ENCODE data around the gene CCL26.

CCL26 gene, protein sequence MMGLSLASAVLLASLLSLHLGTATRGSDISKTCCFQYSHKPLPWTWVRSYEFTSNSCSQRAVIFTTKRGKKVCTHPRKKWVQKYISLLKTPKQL

DNA sequence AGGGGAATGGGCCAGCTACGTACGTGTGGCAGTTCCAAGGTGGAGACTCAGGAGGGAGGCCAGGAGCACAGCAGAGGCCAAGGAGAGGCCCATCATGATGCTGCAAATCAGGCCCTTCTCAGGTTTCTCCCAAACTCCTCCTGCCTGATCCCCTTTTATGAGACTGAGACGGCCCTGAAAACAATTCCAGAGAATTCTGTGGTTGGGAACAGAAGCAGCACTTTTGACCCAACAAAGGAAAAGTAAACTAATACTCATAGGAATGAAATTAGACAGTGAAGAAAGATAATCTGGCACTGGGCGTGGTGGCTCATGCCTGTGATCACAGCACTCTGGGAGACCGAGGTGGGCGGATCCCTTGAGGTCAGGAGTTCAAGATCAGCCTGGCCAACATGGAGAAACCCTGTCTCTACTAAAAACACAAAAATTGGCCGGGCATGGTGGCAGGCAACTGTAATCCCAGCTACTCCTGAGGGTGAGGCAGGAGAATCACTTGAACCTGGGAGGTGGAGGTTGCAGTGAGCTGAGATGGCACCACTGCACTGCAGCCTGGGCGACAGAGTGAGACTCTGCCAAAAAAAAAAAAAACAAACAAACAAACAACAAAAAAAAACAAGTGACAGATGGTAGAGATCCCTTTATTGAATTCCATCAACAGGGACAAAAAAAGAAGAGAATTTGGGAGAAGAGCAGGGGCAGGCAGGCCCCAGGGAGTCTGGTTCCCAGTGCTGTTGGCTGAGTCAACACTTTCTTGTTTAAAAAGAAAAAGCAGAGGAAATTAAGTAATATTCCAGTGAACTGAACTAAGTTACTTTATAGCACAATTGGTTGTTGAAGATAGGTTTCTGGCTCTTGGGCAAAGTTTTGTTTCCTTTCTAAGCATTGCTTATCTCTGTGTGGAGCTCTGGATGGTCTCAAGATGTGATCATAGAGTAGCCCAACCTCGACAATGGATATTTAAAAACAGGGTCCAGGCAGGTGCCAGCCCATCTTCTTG is at the start of gene CCL26:
CCL26 (minus strand) TSS at position 131 of the 997 bp plus-strand sequence; CDS start at position 96, 35 bp downstream.
- DNase-seq (ENCODE audit: low read depth in 2 of 2): no peak

DNA sequence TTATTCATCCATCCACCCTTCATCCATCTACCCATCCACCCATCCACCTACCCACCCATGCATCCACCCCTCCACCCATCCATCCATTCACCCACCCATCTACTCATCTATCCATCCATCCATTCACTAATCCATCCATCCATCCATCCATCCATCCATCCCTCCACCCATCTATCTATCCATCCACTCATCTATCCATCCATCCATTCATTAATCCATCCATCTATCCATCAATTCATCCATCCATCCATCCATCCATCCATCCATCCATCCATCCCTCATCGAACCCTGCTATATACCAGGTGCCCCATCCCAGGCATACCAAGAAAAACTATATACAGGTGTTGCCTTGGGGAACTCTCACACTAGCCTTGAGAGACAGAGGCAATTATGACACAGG is 48.7 kb upstream of the CCL26 start:
- DNase-seq (ENCODE audit: low read depth in 2 of 2): no peak

DNA sequence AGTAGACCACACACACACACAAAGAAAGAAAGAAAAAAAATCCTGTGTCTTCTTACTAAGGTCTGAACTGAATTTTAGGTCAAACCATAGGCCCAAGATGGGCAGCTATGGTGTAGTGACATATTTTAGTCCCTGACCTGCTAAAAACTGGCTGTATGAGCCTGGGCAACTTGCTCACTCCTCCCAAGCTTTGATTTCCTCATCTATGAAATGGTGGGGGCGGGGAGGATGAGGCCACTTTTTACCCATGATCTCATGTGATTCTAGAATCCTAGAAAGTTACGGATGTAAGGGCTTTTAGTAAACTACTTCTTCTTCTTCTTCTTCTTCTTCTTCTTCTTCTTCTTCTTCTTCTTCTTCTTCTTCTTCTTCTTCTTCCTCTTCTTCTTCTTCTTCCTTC is 47.7 kb upstream of the CCL26 start:
- no peak for DNase-seq (ENCODE audit: low read depth in 2 of 2)

DNA sequence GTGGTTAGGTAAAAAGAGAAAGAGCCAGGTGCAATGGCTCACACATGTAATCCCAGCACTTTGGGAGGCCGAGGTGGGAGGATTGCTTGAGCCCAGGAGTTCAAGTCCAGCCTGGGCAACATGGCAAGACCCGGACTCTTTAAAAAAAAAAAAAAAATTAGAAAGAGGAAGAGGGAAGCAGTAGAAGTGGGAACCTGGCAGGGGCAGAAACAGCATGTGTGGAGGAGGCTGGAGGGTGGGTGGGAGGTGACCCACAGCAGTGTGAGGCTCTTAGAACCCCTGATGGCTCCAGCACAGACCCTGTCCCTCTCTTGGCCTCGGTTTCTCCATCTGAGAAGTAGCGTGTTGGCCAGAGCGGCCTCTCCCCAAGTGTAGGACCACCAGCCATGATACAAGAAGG is 46.5 kb upstream of the CCL26 start:
- DNase-seq (ENCODE audit: low read depth in 2 of 2): no peak

DNA sequence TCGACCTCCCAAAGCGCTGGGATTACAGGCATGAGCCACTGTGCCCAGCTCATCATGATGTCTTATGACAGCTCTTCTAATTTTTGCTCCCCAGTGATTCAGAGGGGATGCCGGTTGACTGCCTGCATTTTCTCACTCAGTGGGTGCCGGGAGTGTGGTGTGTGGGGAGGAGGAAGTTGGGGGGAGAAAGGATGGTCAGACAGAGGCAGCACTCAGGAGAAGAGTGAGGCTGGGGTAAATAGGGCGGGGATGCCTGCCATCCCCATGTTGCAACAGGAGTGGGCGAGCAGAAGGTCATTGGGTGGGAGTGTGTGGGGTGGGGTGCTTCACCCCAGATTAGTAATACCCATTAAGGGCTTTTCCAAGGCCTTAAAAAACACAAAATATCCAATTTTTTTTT is 45.1 kb upstream of the CCL26 start:
- DNase-seq (ENCODE audit: low read depth in 2 of 2): no peak

DNA sequence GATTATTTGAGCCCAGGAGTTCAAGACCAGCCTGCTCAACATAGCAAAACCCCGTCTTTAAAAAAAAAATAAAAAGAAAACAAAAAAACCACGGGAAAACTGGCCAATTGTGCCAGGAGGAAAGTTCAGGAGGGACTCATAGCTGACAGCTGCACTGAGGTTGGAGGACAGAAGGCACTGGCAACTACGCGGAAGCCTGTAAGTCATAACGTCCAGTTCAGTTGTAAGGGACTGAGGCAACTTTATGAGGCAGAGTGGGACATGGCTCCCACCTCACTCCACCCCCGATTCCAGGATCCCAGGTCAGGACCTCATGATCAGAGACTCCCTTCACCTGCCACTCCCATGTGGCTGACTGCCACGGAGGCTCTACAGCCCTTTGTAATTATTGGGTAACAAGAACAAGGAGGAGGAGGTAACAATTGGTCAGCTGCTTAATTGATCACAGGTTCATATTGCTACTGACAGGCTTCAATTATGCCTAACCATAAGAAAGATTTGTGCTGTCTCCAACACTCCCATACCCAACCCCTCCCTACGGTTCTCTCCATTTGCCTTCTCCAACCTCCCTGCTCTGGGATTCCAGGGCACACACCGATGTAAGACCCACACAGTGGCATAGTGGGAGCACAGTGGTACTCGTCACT is 43.5 kb upstream of the CCL26 start:
- no peak for DNase-seq (ENCODE audit: low read depth in 2 of 2)

DNA sequence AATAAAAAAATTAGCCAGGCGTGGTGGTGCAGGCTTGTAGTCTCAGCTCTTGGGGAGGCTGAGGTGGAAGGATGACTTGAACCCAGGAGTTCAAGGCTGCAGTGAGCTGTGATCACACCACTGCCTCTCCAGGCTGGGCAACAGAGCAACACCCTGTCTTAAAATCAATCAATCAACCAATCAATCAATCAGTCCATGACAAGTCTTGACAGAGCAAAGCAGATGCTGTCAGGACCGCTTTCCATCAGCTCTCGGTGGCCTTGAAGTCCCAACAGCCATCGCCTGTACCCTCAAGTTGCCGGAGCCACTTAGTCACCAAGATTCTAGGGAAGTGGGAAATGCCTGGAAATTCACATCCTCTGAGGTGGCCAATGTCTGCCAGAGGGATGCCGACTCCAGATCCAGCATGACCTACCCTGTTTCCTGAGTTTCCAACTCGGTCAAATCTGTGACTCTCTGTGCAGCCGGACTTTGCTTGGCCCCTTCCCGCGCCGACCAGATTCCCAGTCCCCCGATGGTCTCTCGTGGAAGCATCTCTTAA is 42.5 kb upstream of the CCL26 start:
- no peak for DNase-seq (ENCODE audit: low read depth in 2 of 2)

DNA sequence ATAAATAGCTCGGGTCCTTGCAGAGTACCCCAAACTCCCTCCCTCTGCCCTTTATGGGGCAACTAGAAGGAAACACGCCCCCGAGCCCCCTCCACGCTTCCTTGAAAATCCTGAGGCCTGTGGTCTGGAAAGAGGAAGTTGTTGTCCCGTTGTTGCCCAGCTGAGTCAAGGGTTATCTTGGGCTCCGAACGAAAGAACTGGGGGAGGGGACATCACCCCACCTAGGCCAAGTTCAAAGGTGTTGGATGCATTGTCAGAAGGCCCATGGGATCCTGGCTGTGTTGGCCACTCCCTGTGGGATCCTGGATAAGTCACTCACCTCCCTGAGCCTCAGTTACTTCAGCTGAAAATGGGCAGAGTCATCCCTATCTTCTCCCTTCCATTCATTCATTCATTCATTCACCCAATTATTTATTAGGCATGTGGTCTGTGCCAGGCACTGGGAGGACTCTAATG is 41.8 kb upstream of the CCL26 start, which contains the start of gene CCL24:
CCL24 (minus strand) TSS at position 26 of the 456 bp plus-strand sequence. CDS start 91 bp downstream, outside the sequence.
- DNase-seq (ENCODE audit: low read depth in 2 of 2): no peak

DNA sequence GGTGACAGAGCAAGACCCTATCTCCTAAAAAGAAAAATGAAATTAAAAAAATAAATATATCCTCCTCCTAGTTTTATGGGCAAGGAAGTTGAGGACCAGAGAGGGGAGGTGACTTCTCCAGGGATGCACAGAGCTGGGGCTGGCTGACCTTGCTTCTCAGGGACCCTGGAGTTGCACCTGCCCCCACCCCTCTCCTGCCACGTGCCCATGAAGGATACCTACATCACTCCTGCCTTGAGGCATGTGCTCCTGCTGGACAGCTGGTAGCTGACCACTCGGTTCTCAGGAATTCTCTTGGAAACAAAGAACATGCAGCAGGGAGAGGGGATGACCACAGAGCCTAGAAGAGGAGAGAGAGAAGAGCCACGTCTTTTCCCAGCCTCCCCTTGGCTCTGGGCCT is 41.1 kb upstream of the CCL26 start:
- no peak for DNase-seq (ENCODE audit: low read depth in 2 of 2)

DNA sequence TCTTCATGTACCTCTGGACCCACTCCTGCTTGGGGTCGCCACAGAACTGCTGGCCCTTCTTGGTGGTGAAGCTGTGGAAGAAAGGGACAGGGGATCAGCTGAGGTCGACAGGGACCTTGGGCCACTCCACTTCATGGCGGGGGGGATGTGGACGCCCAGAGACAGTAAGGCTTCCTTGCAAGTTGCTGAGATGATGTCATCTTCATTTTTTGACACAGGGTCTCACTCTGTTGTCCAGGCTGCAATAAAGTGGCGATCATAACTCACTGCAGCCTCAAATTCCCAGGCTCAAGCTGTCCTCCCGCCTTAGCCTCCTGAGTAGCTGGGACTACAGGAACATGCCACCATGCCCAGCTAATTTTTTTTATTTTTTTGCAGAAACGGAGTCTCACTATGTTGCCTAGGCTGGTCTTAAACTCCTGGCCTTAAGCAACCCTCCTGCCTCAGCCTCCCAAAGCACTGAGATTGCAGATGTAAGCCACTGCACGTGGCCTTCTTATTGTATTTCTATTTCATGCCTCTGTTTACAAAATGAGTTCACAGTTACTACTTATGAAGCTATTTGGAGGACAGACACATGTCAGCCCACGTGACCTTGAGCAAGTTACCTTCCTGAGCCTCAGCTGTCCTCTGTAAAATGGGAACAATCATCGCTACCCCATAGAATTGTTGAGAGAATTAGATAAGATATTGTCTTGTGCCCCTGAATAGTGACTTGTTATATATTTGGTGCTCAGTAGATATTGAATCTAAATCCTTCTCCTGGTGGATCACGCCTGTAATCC is 40.1 kb upstream of the CCL26 start:
- no peak for DNase-seq (ENCODE audit: low read depth in 2 of 2)

DNA sequence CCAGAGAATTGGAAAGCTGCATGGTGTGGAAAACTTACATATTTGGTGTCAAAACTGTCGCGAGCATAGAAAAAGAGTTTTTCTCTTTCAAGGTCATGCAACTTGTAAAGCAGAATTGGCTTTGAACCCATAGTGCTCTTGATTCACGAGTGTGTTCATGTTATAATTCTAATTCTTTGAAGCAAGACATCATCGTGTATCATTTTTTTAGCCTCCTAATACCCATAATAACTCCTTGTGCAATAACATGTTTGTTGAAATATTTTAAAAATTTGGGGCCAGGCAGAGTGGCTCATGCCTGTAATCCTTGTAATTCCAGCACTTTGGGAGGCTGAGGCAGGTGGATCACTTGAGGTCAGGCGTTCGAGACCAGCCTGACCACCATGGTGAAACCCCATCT is 37.4 kb upstream of the CCL26 start:
- DNase-seq (ENCODE audit: low read depth in 2 of 2): no peak

DNA sequence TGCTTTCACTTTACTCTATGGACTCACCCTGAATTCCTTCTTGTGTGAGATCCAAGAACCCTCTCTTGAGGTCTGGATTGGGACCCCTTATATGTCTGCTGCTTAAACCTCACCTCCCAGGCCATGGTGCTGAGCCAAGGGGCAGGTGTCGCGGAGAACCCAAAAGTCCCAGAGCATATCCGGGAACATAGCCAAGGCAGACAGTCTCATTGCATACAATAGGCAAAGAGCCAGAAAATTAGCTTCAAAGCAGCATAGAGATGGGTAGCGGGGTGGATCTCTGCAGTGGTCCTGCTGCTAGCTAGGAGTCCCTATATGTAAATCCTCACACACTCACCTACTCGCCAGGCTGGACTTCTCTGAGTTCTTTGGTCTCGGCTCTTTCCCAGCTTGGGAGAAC is 36.1 kb upstream of the CCL26 start:
- DNase-seq (ENCODE audit: low read depth in 2 of 2): no peak

DNA sequence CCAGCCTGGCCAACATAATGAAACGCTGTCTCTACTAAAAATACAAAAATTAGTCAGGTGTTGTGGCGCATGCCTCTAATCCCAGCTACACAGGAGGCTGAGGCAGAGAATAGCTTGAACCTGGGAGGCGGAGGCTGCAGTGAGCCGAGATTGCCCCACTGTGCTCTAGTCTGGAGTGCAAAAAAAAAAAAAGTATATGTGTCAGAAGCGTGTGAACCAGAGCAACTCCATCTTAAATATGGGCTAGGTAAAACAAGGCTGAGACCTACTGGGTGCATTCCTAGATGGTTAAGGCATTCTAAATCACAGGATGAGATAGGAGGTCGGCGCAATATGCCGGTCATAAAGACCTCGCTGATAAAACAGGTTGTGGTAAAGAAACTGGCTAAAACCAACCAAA is 35.4 kb upstream of the CCL26 start:
- DNase-seq (ENCODE audit: low read depth in 2 of 2): no peak

DNA sequence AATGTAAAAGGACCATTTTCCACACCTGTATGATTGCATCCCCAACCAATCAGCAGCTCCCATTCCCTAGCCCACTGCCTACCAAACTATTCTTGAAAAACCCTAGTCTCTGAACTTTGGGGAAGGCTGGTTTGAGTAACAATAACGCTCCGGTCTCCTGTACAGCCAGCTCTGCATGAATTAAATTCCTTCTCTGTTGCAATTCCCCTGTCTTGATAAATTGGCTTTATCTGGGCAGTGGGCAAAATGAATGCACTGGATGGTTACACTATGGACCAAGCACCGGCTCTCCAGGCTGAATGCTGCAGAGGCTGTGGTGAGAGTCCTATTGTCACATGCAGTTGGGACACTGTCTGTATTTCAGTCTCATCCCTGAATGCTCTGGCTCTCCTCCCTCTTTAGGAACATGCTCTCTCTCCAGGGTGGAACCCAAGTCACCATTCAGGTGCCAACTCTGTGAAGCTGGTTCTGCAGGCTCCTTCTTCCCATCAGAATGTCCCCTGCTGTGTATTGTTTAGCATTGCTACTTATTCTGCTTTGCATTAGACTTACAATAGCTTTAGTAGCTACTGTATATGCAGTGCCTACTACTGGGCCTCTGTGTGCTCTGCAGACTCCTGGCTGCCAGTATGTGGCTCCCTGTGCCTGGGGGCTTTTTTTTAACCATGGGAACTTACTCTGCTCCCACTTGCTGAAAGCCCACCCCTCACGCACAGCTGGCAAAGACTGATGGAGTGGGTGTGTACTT is 34.7 kb upstream of the CCL26 start:
- no peak for DNase-seq (ENCODE audit: low read depth in 2 of 2)

DNA sequence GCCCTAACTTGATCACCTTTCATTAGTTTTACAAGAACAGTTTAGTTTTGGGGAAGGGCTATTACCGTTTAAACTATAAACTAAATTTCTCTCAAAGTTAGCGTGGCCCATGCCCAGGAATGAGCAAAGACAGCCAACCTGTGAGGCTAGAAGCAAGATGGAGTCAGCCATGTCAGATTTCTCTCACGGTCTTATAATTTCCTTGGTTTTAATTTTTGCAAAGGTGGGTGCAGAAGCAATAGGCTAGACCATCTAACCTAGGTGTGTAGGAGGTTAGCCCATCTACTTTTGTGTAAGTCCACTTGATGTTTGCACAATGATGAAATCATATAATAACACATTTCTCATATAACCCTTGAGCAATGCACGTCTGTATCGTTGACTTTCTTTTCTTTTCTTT is 32.7 kb upstream of the CCL26 start:
- DNase-seq (ENCODE audit: low read depth in 2 of 2): no peak

DNA sequence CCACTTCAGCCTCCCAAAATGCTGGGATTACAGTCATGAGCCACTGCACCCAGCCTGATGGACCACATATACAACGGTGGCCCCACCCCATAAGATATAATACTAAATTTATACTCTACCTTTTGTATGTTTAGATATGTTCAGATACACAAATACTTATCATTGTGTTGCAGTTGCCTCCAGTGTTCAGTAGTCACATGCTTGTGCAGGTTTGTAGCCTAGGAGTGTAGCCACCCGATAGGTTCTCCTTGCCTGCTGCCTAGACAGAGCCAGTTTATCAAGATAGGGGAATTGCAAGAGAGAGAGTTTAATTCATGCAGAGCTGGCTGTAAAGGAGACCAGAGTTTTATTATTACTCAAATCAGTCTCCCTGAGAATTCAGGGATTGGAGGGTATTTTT is 32.0 kb upstream of the CCL26 start:
- no peak for DNase-seq (ENCODE audit: low read depth in 2 of 2)

DNA sequence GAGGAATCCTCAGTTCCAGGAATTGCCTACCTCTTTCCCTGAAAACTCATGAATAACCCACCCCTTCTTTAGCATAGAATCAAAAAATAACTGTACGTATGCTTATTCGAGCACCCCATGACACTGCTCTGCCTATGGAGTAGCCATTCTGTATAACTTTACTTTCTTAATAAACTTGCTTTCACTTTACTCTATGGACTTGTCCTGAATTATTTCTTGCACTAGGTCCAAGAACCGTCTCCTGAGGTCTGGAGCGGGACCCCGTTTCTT is 30.5 kb upstream of the CCL26 start:
- DNase-seq (ENCODE audit: low read depth in 2 of 2): no peak

DNA sequence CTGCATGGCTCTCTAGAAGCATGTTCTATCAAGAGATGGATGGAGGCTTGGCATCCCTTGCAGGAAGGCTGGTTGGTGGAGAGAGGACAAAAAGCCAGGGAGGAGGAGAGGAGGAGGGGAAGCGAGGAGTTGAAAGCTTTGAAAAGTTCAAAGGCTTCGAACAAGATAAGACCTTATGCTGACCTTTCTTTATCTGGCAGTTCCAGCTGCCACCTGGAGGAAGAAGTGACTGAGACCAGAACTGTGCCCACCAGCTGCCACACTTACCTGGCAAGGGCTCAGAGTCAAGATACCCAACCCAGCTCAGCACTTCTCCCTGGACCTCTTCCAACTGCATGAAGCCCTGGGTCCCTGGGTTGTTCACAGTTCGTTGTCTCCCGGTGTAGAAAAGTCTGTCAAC is 26.8 kb upstream of the CCL26 start:
- no peak for DNase-seq (ENCODE audit: low read depth in 2 of 2)

DNA sequence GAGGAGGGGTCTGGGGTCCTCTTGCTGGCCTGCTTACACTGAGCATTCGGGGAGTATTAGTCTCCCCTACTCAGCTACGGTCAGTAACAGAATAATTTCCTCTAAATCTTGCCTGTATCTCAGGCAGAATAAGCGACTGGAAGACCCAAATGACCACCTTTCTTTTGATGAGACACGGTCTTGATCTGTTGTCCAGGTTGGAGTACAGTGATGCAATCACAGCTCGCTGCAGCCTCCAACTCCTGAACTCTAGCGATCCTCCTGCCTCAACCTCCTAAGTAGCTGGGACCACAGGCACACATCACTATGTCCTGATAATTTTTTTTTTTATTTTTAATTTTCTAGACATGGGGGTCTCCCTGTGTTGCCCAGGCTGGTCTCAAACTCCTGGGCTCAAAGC is 24.4 kb upstream of the CCL26 start:
- no peak for DNase-seq (ENCODE audit: low read depth in 2 of 2)

DNA sequence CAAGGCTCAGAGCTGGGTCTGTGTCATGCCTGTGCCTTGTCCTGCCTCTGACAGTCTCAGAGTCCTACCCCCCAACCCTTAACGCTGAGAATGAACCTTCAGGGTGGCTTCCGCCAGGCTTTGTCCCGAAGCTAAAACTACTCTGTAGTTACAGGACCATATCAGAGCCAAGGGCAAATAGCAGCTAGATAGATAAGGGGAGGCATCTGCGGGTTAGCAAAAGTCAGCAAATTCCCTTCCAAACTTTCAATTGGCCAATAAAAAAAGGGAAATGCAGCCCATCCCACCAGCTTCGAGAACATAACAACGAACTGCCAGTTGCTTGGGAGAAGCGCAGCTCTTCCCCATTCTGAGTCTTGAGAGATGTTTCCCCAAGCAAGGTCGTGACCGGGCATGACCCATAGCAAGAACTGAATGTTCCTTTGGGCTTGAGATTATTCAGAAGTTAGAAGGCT is 23.8 kb upstream of the CCL26 start:
- DNase-seq (ENCODE audit: low read depth in 2 of 2): no peak

DNA sequence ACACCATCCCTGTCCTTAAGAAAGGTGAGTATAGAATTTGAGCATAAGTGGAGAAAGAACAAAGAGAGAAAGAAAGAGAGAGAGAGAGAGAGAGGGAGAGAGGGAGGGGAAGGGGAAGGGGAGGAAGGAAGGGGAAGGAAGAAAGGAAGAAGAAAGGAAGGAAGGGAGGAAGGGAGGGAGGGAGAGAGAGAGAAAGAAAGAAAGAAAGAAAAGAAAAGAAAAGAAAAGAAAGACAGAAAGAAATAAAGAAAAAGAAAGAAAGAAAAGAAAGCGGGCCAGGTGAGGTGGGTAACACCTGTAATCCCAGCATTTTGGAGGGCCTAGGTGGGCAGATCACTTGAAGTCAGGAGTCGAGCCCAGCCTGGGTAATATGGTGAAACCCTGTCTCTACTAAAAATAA is 21.7 kb upstream of the CCL26 start:
- DNase-seq (ENCODE audit: low read depth in 2 of 2): no peak

Measured in activated CD4-positive, alpha-beta T cell treated with anti-CD3 and anti-CD28 coated beads for 24 hours (primary cell).